AG10803 (cell line): ENCODE measurements around the gene TRMU.

ENCODE experiments used
- DNase-seq: peaks from one replicate; pipeline ENCODE4 v3.0.0; 2010; ENCODE audit warnings: low read depth
- H3K4me3 ChIP-seq: 2 replicates; pipeline ENCODE4 v1.5.1; 2011; ENCODE audit warnings: mild to moderate bottlenecking, low read length, control low read depth
- TF ChIP-seq, protein P1 (sequence below): conservative IDR thresholded peaks from 2 replicates; pipeline ENCODE4 v1.5.1; 2011; ENCODE audit warnings: mild to moderate bottlenecking, low read length, control low read depth, inconsistent platforms

Gene TRMU

DNA sequence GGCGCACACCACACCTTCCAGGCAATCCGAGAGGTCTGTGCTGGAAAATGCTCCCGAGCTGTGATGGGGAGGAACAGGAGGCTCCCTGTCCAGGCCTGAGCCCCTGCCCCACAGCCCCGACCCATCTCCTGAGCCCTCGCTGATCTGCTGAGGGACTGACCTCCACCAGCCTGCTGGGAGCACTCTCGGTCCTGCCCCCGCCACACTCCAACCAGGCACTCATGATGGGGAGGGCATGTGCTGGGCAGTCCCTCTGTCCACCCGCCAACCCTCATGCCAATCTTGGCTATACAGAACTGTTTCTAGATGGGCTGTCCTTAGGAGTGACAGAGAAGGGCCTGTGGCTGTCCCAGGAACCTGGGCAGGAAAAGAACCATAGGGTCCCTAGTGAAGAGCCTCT, 70.8 kb downstream of the TRMU start:
- H3K4me3 ChIP-seq, result no peak overlapping the region
- DNase-seq, result no peak
- TF ChIP-seq, protein P1, sequence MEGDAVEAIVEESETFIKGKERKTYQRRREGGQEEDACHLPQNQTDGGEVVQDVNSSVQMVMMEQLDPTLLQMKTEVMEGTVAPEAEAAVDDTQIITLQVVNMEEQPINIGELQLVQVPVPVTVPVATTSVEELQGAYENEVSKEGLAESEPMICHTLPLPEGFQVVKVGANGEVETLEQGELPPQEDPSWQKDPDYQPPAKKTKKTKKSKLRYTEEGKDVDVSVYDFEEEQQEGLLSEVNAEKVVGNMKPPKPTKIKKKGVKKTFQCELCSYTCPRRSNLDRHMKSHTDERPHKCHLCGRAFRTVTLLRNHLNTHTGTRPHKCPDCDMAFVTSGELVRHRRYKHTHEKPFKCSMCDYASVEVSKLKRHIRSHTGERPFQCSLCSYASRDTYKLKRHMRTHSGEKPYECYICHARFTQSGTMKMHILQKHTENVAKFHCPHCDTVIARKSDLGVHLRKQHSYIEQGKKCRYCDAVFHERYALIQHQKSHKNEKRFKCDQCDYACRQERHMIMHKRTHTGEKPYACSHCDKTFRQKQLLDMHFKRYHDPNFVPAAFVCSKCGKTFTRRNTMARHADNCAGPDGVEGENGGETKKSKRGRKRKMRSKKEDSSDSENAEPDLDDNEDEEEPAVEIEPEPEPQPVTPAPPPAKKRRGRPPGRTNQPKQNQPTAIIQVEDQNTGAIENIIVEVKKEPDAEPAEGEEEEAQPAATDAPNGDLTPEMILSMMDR, result no peak

- TF ChIP-seq, protein P1, result no peak
- DNase-seq, result no peak
- no peak overlapping the region for H3K4me3 ChIP-seq
These were observed 71.3 kb downstream of the TRMU start for GRCh38 chr22:46406791-46407190.
